Activated effector memory CD4-positive, alpha-beta T cell treated with anti-CD3 and anti-CD28 coated beads, Interleukin-2, amount 50 U/mL, for 16 hours (primary cell): ENCODE data around the gene HAND1.

Source experiments
- DNase-seq: peaks from one replicate; pipeline ENCODE4 v3.0.0-alpha.2; 2020

HAND1 gene

DNA sequence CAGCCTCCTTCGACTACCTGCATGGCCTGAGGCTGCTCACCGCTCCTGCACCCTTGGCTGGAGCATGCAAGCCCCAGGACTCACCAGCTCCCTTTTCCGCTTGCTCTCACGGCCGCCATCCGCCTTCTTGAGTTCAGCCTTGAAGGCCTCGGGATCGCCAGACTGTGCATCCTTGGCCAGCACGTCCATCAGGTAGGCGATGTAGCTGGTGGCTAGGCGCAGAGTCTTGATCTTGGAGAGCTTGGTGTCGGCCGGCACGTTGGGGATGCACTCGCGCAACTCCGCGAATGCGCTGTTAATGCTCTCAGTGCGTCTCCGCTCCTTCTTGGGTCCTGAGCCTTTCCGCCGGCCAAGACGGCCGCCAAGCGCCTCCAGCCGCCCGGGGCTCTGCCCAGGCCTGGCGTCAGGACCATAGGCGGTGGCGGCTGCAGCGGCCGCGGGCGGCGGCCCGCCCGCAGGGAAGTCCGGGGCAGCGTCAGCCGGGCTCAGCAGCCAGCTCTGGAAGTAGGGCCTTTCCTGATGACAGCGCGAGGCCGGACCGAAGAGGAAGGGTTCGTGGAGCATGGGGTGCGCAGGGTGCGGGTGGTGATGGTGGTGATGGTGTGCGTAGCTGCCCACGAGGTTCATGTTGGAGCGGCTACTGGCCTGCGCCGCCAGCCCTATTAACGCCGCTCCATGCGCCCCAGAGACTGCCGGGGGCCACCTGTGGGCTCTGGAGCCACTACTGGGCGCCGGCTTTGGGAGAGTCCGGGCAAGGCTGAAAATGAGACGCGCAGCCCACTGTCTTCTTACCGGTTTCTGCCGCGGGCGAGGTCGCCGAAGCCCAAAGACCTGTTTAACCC is 424 bp downstream of the HAND1 start:
- DNase-seq, result no peak

DNA sequence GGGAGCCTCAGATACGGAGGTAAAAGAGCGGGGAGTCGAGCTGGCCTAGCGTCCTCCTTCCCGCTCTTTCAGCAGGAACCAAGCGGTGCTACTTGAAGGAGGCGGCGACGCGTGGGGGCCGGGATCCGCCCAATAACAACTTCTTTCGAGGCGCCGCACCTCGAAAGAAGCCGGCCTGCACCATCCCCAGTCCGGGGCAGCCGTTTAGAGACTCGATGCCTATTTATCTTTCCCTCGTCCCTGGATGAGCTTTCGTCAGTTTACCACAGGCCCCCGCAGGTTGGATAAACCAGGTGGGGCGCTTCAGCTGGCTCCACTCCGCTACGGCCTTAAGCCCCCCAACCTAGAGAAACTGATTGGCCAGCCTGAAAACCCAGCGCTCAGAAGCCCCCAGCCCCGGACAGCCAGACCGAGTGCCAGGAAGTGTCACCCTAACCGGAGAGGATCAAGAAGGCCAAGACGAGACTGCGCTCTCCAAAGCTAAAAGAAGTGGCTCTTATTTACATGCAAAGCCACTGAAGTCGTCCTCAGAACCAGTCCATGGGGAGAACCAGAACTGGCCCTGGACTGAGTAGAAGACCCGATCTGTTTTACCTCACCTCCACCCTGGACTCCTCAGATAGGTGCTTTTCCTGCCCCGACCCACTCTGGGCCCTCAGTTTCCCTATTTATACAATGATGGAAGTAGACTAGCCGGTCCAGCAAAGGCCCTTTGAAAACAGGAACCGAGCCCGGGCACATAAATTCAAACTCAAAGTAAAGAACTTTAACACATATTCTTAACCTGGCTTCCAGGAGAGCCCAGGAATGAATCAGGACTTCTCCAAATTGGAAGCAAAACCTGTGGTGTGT is 1.4 kb downstream of the HAND1 start:
- DNase-seq, result no peak

DNA sequence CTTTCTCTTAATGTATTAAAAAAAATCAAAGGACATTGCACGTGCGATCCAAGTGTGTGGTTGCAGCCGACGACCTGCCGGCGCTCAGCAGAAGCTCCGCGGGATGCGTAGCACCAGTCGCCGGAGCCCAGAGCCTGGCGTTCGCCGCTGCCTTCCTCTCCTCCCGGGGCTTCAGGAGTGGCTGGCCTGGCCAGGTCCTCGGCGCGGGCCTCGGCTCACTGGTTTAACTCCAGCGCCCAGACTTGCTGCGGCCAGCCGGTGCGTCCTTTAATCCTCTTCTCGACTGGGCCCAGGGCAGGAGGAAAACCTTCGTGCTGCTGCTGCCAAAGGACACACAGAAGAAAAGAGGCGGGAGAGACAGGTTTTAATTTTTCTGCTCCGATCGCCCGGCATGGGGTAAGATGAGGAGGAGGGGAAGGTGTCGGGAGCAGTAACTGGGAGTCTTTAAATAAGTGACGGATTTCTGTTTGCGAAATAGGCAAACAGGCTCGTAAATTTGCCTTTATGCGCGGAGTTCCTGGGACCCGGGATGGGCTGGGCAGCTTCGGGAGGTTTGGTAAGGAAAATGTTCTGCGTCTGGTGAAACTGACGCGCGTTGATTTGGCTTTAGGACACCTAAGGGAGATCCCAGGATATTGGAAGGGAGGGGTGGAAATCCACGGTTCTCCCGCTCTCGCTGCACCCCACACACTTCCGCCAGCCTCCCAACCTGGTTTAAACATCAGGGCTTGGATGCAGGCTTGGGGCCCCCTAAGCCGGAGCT is 2.3 kb downstream of the HAND1 start:
- DNase-seq, result no peak

GRCh38 chr5:154474396-154475334 is 3.4 kb downstream of the HAND1 start:
- no peak for DNase-seq

DNA sequence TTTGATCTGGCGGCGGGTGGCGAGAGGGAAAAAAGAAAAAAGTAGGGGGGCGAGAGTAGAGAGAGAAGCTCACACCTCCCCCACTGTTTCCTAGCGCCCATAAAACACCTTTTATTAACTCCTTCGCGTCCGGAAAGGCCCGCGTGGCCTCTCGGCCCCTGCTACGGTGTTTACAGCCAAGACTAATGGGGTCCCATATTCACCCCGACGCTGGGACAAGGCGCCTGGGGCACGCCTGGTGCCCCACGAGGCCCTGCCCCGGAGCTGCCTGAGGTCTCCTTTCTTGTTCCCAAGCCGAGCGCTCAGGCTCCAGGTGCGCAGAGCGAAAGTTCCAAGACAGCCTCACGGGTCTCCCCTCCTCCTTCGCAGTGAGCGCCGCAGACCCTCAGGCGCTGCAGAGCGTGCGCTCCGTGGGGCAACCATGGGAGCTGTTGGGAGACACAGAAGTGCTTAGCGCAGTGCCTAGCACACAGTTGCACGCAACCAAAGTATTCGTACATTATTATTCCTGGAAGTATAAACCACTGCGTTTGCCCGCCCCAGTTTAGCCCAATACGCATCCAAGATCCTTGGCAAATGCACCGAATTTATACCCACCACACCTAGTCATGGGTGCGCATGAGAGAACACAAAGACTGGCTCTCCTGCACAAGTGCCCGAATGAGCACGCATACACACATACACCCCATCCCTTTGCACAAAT is 4.3 kb downstream of the HAND1 start:
- no peak for DNase-seq

- no peak for DNase-seq
Observed at GRCh38 chr5:154472871-154473580, 5.0 kb downstream of the HAND1 start.

DNA sequence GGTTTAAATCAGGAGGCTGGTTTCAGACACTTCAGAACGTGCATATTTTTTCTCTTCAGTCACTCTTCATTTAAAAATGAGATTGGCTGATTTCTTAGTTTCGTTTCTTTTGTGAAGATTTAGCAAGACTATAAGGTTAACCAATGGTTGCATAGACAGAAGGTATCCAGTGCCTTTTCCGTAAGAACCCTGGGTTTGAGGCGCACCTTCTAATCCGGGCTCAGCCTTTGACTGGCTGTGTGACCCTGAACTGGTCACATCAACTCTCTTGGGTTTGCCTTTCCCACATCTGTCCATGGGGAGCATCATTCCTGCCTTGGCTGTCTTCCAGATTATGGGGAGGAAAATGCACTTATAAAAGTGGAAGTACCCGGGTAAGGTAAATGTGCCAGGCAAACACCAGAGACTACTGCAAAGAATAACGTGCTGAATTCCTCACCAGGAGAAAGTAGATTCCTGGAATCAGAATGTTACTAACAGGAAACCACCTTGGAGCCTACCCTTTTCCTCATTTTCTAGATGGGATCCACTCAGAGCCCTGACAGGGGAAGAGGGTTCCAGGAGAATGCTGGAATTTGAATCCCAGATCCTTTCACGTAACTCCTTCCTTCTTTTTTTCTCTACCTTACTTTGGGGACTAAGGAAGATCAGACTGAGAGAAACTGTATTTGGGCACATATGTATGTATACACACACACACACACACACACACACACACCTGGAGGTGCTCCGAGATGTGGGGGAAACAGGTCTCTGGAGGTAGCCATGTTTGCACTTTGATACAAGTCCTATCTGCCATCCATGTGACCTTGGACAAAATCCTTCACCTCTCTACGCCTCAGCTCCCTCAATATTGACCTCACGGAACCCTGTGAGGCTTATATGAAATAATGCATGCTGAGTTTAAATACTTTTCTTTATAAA is 6.8 kb downstream of the HAND1 start:
- no peak for DNase-seq

DNA sequence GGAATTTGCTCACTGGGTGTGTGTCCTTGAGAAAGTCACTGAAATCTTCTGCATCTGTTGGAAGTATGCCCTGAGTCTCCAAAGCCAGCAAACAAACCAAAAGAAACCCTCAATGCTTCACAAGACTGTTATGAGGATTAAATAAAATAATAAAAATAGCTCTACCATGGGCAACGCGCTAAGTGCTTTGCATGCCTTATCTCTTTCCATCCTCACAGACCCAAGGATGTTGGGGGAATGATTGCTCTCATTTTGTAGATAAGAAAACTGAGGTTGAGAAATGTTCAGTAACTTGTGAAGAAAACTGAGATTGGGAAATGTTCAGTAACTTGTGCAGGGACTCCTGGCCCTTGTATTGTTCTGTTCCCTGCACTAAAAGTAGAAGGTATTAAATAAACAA is 7.9 kb downstream of the HAND1 start:
- no peak for DNase-seq

DNA sequence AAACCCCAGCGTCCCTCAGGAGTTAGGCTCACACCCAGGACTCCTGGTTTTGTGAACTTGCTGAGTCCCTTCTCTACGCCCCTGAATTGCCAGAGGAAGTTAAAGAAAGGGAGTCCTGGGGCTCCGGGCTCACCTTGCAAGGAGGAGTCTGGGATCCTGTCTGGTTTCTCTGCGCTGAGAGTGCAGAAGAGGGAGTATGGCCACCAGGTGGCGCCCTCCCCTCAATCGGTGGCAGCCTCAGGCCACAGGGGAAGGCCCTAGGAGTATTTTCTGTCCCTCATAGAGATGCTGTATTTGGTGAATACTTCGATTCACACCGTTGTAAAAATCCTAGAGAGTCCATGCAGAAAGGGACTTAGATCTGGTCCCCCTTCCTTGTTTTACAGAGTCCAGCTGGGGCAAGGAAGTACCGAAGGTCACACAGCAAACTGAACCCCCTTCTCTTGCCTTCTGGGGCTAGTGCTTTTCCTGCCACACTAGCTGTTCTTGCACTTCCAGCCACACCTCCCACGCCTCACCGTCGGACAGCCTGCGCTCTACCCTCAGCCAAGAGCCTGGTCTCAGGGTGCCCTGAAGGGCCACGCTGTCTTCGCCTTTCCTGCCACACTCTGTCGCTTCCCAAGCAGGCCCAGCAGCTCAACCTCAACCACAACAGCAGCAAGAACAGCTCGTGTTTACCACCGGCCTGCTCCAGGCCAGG is 10.2 kb downstream of the HAND1 start:
- DNase-seq, result peak; percentile 91

DNA sequence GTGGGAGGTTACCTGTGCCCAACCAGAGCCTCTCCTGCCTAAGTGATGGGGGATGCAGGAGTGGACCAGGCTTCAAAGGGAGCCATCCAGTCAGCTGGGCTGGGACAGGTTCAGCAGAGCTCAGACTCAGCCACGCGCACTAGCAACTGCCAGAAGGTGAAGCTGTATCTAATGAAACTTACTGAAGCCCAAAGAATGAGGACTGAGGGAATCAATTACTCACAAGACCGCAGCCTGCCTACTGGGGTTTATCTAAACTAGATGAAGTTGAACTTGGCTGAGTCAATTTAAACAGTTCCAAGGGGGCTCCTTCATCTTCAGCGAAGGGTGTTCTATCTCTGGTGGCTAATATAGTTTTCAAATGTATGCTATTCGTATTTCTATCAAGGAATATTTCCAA is 11.4 kb downstream of the HAND1 start:
- no peak for DNase-seq

GRCh38 chr5:154466147-154466546 is 11.9 kb downstream of the HAND1 start:
- DNase-seq, result no peak

DNA sequence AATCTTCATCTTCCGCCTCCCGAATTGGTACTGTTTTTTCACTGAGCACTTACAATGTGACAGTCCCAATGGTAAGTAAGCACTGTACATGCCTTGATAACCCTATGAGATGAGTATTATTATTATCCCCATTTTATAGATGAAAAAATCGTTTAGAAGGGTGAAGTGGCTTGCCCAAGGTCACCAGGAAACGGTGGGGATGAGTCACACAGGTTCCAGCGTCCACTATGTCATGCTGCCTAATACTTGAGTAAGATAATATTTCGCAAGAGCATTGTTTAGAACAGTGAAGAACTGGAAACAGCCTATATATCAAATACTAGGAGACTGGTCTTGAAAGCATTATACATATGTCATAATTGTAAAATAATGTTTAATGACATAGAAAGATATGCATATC is 12.9 kb downstream of the HAND1 start:
- DNase-seq, result no peak

- no peak for DNase-seq
Observed at GRCh38 chr5:154464438-154464837, 13.6 kb downstream of the HAND1 start.

DNA sequence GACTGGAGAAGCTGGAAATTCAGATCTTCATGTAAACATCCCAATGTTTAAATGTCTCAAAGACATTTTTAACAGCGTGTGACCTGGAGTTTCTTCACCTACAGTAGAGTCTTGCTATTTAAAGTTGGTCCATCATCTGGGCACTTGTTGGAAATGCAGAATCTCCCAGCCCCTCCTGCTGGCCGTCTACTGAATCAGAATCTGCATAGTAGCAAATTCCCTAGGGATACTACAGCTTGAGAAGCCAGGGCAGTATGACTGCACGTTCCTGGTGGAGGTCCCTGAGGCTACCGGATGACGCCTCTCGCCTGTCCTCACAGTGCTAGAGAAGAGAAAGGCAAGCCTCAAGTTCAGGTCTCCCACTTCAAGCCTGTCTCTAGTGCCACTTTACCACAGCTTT is 16.5 kb downstream of the HAND1 start:
- DNase-seq, result no peak

DNA sequence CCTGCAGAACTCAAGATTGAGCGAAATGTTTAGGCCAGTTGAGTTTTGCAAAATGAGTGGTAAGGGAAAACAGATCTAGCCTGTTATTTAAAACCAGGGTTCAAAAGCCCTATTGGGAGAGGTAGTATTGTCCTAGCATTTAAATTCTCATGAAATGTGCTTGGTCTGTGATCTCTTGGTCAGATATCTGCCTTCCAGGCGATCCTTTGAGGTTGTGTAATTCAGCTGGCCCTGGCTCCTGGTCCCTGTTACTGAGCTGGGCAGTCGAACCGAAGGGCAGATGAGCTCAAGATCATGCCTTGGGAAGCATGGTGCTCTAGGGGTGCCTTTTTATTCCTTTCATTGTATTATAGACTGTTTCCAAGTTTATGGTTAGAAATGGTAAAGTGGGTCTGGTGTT is 17.9 kb downstream of the HAND1 start:
- no peak for DNase-seq

DNA sequence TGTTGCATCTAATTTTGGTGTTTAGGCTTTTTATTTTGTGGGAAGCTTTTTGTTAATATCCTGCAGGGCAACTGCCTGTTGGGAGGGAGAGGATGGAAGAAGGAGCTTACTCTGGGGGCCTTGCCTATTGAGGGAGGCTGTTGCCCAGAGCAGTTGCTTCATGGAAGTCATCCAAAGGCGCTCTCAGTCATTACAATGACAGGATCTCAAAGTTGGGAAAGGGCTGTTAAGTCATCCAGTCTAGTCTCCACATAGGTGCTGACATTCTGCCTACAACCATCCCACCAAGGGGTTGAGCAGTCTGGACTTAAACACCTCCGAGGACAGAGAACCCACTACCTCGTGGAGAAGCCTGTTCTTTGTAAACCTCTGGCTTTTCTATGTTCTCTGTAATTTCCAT is 19.0 kb downstream of the HAND1 start:
- no peak for DNase-seq

GRCh38 chr5:154456540-154456939 is 21.5 kb downstream of the HAND1 start:
- DNase-seq, result no peak

DNA sequence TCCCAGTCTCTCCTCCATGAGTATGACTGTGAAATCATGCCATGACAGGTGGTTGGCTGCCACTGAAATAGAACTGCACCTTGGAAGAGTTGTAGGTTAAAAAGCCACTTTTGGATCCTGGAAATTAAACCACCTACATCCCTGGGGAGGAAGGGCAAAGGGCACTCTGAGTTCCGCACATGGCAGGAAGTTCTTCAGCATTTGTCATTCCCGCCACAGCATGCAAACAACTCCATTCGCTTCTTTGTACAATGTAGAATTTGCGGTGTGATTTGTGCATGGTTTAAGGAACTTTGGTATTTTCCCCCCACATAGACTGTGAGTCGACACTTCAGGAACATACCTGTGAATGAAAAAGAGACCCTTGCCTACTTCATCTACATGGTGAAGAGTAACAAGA is 22.4 kb downstream of the HAND1 start:
- no peak for DNase-seq

DNA sequence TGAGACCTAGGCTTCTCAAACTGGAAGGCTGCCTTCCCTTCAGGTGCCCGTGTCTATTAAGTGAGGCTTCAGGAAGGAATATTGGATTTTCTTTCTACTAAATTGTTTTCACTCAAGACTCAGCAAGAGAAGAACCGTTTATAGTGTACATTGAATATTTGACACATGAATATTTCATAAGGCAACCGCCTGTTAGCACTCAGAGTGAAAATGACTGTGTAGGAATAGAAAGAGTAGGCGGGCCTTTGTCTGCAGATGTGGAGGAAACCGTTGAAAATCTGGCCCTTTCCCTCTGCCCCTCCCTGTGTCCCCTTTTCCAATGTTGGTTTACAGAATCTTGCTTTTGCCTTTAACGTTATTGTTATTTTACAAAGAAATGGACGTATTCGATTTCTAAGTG is 26.1 kb downstream of the HAND1 start:
- DNase-seq, result no peak
